ENCODE measurements around the gene CKMT2. TPM values are rescaled to one million over a fixed set of nuclear protein-coding genes. Genes with fewer than 3 reads are reported as not detected.

The CKMT2 gene
- total and polyA plus RNA-seq, 2 of the 4 experiments (the other 2 are of a cell fraction): 0.21 to 0.36 TPM

DNA sequence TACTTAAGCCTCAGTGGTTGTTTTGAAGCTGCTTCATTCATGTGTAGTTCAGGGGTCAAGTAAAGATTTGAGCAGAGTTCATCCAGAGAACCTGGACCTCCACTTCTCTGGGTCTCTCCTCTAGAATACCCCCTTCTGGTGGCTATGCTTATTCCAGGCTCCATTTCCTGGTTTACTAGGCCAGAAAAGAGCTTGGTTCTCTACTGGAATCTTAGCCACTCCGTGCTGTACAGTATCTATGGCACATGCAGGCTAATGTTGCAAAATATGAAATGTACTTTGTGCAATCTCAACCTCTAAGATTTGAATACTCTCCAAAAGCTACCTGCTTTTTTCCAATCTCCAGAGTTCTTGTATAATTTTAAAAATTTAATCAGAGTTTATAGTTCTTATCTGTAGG lies 50.9 kb downstream of the CKMT2 start:
- Histone ChIP-seq H2BK20ac (ENCODE audit: low read depth, low read length) (no peak overlapping the region), H3K9ac (ENCODE audit: low read depth, low read length) (no peak overlapping the region), H4K20me1 (ENCODE audit: insufficient read depth, low read length) (no peaks in the 10 kb centered on the region), H4K5ac (ENCODE audit: low read depth, low read length) (no peak overlapping the region), H3K36me3 (ENCODE audit: control insufficient read depth, insufficient read depth, low read length) (no peaks in the 10 kb centered on the region), H3K14ac (replicated peaks; ENCODE audit: low read depth, low read length) (no peak overlapping the region), H2BK5ac (ENCODE audit: low read depth, low read length, poor library complexity, severe bottlenecking) (no peak overlapping the region), H2BK15ac (ENCODE audit: low read depth, low read length) (no peak overlapping the region), H3K9me1 (ENCODE audit: insufficient read depth, low read length) (peaks cover 3% of the 10 kb centered on the region; the same call in 1 of the 2 replicates), H3K79me1 (ENCODE audit: low read depth in 1 of 2, low read length in 2 of 2) (peaks cover 7 to 22% of the 10 kb centered on the region in 2 experiments; a peak in 3 of 4 replicates), H3K4me2 (ENCODE audit: low read depth, low read length) (no peak overlapping the region), H3K4ac (ENCODE audit: low read depth, low read length) (no peak overlapping the region), H3K4me3 (ENCODE audit: insufficient read depth, low read depth, low read length) (no peak overlapping the region), H3K4me1 (ENCODE audit: control insufficient read depth, insufficient read depth, low read length) (no peaks in the 10 kb centered on the region; the same call in 1 of the 2 replicates), H3K18ac (ENCODE audit: low read depth, low read length) (no peak overlapping the region), H2AFZ (replicated peaks; ENCODE audit: low read length, poor library complexity) (no peak overlapping the region), H4K8ac (ENCODE audit: low read depth in 2 of 2, low read length in 2 of 2) (no peak overlapping the region), H3K56ac (ENCODE audit: extremely low read depth, insufficient read depth, low read length) (no peak overlapping the region), H2BK120ac (ENCODE audit: low read depth, low read length) (no peak overlapping the region), H4K91ac (ENCODE audit: insufficient read depth, low read depth, low read length) (no peak overlapping the region), H3K27ac (ENCODE audit: insufficient read depth, low read length) (no peak overlapping the region), H2AK9ac (replicated peaks; ENCODE audit: low read depth, low read length, poor library complexity) (no peak overlapping the region), H3K9me3 (ENCODE audit: control insufficient read depth, insufficient read depth, low read length) (no peaks in the 10 kb centered on the region), H3K23ac (ENCODE audit: low read depth, low read length) (no peak overlapping the region), H2AK5ac (ENCODE audit: low read depth, low read length) (no peak overlapping the region), H3K27me3 (ENCODE audit: control insufficient read depth, insufficient read depth, low read length) (no peaks in the 10 kb centered on the region)
- in situ Hi-C loops (cut with MboI; ENCODE audit: low sequenced_read_pairs): no loop called here
- no TSS peak for BruUV-seq (replicated peaks)
- ChIA-PET POLR2A (ENCODE audit: unreplicated experiment) (no interaction called here), CTCF (no interaction called here)
- no peak for DNase-seq
- intact Hi-C loops (cut with micrococcal nuclease): no loop called here
- no CpG with 5 or more reads among the region's 1 CpG for WGBS, 2 experiments (ENCODE audit: extremely low coverage in 2 of 2, insufficient read length in 1 of 2)
- dilution Hi-C loops (cut with HindIII; ENCODE audit: low sequenced_read_pairs, unreplicated experiment): no loop called here
- no peak for ATAC-seq (ENCODE audit: low read depth)
- TF ChIP-seq POLR2A (IDR thresholded peaks at IDR 0.05; ENCODE audit: low read depth, low read length): no peak
- no peak for TF ChIP-seq NFE2L2 (IDR thresholded peaks at IDR 0.05; ENCODE audit: low read depth, low read length)
- TF ChIP-seq FOS (IDR thresholded peaks at IDR 0.05; ENCODE audit: low read depth, low read length): no peak
- TF ChIP-seq, protein P1, sequence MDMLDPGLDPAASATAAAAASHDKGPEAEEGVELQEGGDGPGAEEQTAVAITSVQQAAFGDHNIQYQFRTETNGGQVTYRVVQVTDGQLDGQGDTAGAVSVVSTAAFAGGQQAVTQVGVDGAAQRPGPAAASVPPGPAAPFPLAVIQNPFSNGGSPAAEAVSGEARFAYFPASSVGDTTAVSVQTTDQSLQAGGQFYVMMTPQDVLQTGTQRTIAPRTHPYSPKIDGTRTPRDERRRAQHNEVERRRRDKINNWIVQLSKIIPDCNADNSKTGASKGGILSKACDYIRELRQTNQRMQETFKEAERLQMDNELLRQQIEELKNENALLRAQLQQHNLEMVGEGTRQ (IDR thresholded peaks at IDR 0.05; ENCODE audit: low read depth, low read length): no peak
- TF ChIP-seq MAZ (IDR thresholded peaks at IDR 0.05; ENCODE audit: borderline replicate concordance, low read depth, low read length): no peak
- no peak for TF ChIP-seq RAD21 (IDR thresholded peaks at IDR 0.05; ENCODE audit: low read length)
- TF ChIP-seq, protein P2, sequence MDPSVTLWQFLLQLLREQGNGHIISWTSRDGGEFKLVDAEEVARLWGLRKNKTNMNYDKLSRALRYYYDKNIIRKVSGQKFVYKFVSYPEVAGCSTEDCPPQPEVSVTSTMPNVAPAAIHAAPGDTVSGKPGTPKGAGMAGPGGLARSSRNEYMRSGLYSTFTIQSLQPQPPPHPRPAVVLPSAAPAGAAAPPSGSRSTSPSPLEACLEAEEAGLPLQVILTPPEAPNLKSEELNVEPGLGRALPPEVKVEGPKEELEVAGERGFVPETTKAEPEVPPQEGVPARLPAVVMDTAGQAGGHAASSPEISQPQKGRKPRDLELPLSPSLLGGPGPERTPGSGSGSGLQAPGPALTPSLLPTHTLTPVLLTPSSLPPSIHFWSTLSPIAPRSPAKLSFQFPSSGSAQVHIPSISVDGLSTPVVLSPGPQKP (IDR thresholded peaks at IDR 0.05; ENCODE audit: borderline replicate concordance, low read depth, low read length): no peak
- no peak for TF ChIP-seq MXI1 (IDR thresholded peaks at IDR 0.05; ENCODE audit: borderline replicate concordance, low read depth, low read length)
- TF ChIP-seq CHD1 (IDR thresholded peaks at IDR 0.05; ENCODE audit: low read depth, low read length): no peak
- no peak for TF ChIP-seq BHLHE40 (IDR thresholded peaks at IDR 0.05; ENCODE audit: low read depth, low read length)

All from IMR-90 (cell line).